Measurements from ENCODE around the gene NPHS2. TPM values are rescaled to one million over a fixed set of nuclear protein-coding genes. Genes with fewer than 3 reads are reported as not detected.

Gene NPHS2
- not detected for total RNA-seq (2021; ENCODE audit: unreplicated experiment)
- not detected for polyA plus RNA-seq (2012; ENCODE audit: insufficient read length)
- percentile 5 among the genes with signal in this experiment for Bru-seq, nascent RNA
- not detected for BruChase-seq, experiment 1, labeled RNA remaining after a 2-hour chase
- BruChase-seq, experiment 2, labeled RNA remaining after a 6-hour chase = percentile 4 among the genes with signal in this experiment
- long read RNA-seq = 0 reads

- no TSS peak for BruUV-seq (replicated peaks)
- ChIA-PET CTCF (no interaction called here), POLR2A (no interaction called here)
- Histone ChIP-seq H3K4me3 (ENCODE audit: low read depth in 2 of 2, low read length in 2 of 2) (no peak within 1 kb of the TSS), H3K4me1 (ENCODE audit: control insufficient read depth, insufficient read depth, low read length) (no peaks in the 10 kb centered on the region), H3K27ac (ENCODE audit: low read length) (no peak within 1 kb of the TSS), H3K9me3 (ENCODE audit: control insufficient read depth, insufficient read depth, low read depth, low read length) (no peaks in the 10 kb centered on the region), H3K36me3 (ENCODE audit: control insufficient read depth, insufficient read depth, low read length) (no peaks in the 10 kb centered on the region), H3K27me3 (ENCODE audit: control insufficient read depth, insufficient read depth, low read length) (peaks cover 45% of the 10 kb centered on the region)
- no peak for DNase-seq (ENCODE audit: low read depth, low spot score)
- intact Hi-C loops (cut with micrococcal nuclease; ENCODE audit: unreplicated experiment) (no loop called here), in situ Hi-C loops (cut with HindIII; ENCODE audit: low pct_unique_long_range_greater_than_20kb, low sequenced_read_pairs) (no loop called here)
- peak; percentile 79 for ATAC-seq
- TF ChIP-seq, protein P1, sequence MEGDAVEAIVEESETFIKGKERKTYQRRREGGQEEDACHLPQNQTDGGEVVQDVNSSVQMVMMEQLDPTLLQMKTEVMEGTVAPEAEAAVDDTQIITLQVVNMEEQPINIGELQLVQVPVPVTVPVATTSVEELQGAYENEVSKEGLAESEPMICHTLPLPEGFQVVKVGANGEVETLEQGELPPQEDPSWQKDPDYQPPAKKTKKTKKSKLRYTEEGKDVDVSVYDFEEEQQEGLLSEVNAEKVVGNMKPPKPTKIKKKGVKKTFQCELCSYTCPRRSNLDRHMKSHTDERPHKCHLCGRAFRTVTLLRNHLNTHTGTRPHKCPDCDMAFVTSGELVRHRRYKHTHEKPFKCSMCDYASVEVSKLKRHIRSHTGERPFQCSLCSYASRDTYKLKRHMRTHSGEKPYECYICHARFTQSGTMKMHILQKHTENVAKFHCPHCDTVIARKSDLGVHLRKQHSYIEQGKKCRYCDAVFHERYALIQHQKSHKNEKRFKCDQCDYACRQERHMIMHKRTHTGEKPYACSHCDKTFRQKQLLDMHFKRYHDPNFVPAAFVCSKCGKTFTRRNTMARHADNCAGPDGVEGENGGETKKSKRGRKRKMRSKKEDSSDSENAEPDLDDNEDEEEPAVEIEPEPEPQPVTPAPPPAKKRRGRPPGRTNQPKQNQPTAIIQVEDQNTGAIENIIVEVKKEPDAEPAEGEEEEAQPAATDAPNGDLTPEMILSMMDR (IDR thresholded peaks at IDR 0.05) = 0 out of 2 replicates have a peak, but pooled peaks have one; percentile 18
- no peak for TF ChIP-seq POLR2AphosphoS5 (IDR thresholded peaks at IDR 0.05; ENCODE audit: low read depth, low read length)
These were observed at the start of gene NPHS2 for GRCh38 chr1:179575497-179576314. Gene NPHS2, minus strand, starts transcription at chr1:179575948. Its CDS starts 84 bp downstream, at chr1:179575864.

GRCh38 chr1:179612361-179612760 is 36.6 kb upstream of the NPHS2 start:
- ChIA-PET POLR2A (no interaction called here), CTCF (no interaction called here)
- Histone ChIP-seq H3K27me3 (ENCODE audit: control insufficient read depth, insufficient read depth, low read length) (no peaks in the 10 kb centered on the region; the same call in 1 of the 2 replicates), H3K27ac (ENCODE audit: low read length) (no peak overlapping the region), H3K36me3 (ENCODE audit: control insufficient read depth, insufficient read depth, low read length) (no peaks in the 10 kb centered on the region), H3K4me3 (ENCODE audit: low read depth in 2 of 2, low read length in 2 of 2) (no peak overlapping the region), H3K9me3 (ENCODE audit: control insufficient read depth, insufficient read depth, low read depth, low read length) (no peaks in the 10 kb centered on the region), H3K4me1 (ENCODE audit: control insufficient read depth, insufficient read depth, low read length) (no peaks in the 10 kb centered on the region)
- in situ Hi-C loops (cut with HindIII; ENCODE audit: low pct_unique_long_range_greater_than_20kb, low sequenced_read_pairs) (no loop called here), intact Hi-C loops (cut with micrococcal nuclease; ENCODE audit: unreplicated experiment) (no loop called here)
- no peak for TF ChIP-seq SIN3A (IDR thresholded peaks at IDR 0.05; ENCODE audit: borderline replicate concordance, insufficient read depth, low read depth, low read length)
- no peak for TF ChIP-seq POLR2AphosphoS5 (IDR thresholded peaks at IDR 0.05; ENCODE audit: low read depth, low read length)
- TF ChIP-seq, protein P2, sequence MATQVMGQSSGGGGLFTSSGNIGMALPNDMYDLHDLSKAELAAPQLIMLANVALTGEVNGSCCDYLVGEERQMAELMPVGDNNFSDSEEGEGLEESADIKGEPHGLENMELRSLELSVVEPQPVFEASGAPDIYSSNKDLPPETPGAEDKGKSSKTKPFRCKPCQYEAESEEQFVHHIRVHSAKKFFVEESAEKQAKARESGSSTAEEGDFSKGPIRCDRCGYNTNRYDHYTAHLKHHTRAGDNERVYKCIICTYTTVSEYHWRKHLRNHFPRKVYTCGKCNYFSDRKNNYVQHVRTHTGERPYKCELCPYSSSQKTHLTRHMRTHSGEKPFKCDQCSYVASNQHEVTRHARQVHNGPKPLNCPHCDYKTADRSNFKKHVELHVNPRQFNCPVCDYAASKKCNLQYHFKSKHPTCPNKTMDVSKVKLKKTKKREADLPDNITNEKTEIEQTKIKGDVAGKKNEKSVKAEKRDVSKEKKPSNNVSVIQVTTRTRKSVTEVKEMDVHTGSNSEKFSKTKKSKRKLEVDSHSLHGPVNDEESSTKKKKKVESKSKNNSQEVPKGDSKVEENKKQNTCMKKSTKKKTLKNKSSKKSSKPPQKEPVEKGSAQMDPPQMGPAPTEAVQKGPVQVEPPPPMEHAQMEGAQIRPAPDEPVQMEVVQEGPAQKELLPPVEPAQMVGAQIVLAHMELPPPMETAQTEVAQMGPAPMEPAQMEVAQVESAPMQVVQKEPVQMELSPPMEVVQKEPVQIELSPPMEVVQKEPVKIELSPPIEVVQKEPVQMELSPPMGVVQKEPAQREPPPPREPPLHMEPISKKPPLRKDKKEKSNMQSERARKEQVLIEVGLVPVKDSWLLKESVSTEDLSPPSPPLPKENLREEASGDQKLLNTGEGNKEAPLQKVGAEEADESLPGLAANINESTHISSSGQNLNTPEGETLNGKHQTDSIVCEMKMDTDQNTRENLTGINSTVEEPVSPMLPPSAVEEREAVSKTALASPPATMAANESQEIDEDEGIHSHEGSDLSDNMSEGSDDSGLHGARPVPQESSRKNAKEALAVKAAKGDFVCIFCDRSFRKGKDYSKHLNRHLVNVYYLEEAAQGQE (IDR thresholded peaks at IDR 0.05; ENCODE audit: insufficient read depth in 1 of 2, low read depth in 2 of 2, low read length in 1 of 2) = no peak
- TF ChIP-seq, protein P1 (IDR thresholded peaks at IDR 0.05) = no peak
- no peak for TF ChIP-seq TCF7L2 (IDR thresholded peaks at IDR 0.05; ENCODE audit: low read depth, low read length)
- ATAC-seq (no peak), DNase-seq (ENCODE audit: low read depth, low spot score) (no peak)
- no TSS peak for BruUV-seq (replicated peaks)
